ENCODE data around the gene RXFP1.

RXFP1 gene

GRCh38 chr4:158624889-158625478 lies 103.3 kb downstream of the RXFP1 start:
- H3K36me3 ChIP-seq (replicated peaks) = no peaks in the 10 kb centered on the region
- in situ Hi-C loops (cut with HindIII; ENCODE audit: low pct_ligation_motif_present, low sequenced_read_pairs) = loop anchor here (25.0 kb wide), 1 partner anchor 363 kb away; no protein-coding TSS in a partner anchor
- DNase-seq = no peak
- H3K27me3 ChIP-seq (replicated peaks) = no peaks in the 10 kb centered on the region
- no peak overlapping the region for H3K4me3 ChIP-seq (ENCODE audit: low read depth, low read length)
- TF ChIP-seq CTCF (IDR thresholded peaks at IDR 0.05; ENCODE audit: low read depth, low read length, missing control alignments) = peak; percentile 67
- H3K27ac ChIP-seq = no peak overlapping the region

GRCh38 chr4:158625544-158625943 lies 103.9 kb downstream of the RXFP1 start:
- no peak for TF ChIP-seq CTCF (IDR thresholded peaks at IDR 0.05; ENCODE audit: low read depth, low read length, missing control alignments)
- Histone ChIP-seq H3K4me3 (ENCODE audit: low read depth, low read length) (no peak overlapping the region), H3K27me3 (replicated peaks) (no peaks in the 10 kb centered on the region), H3K27ac (no peak overlapping the region), H3K36me3 (replicated peaks) (no peaks in the 10 kb centered on the region)
- in situ Hi-C loops (cut with HindIII; ENCODE audit: low pct_ligation_motif_present, low sequenced_read_pairs) = no loop called here
- DNase-seq = no peak

- in situ Hi-C loops (cut with HindIII; ENCODE audit: low pct_ligation_motif_present, low sequenced_read_pairs) = no loop called here
- no peak for TF ChIP-seq CTCF (IDR thresholded peaks at IDR 0.05; ENCODE audit: low read depth, low read length, missing control alignments)
- Histone ChIP-seq H3K4me3 (ENCODE audit: low read depth, low read length) (no peak overlapping the region), H3K27me3 (replicated peaks) (no peaks in the 10 kb centered on the region), H3K27ac (no peak overlapping the region), H3K36me3 (replicated peaks) (no peaks in the 10 kb centered on the region)
- DNase-seq = peak; percentile 76
These were observed 109.2 kb downstream of the RXFP1 start for GRCh38 chr4:158630893-158631292.

GRCh38 chr4:158636619-158637018 lies 114.9 kb downstream of the RXFP1 start:
- no peak overlapping the region for H3K4me3 ChIP-seq (ENCODE audit: low read depth, low read length)
- TF ChIP-seq CTCF (IDR thresholded peaks at IDR 0.05; ENCODE audit: low read depth, low read length, missing control alignments) = no peak
- no peaks in the 10 kb centered on the region for H3K27me3 ChIP-seq (replicated peaks)
- H3K27ac ChIP-seq = no peak overlapping the region
- no peak for DNase-seq
- H3K36me3 ChIP-seq (replicated peaks) = no peaks in the 10 kb centered on the region
- in situ Hi-C loops (cut with HindIII; ENCODE audit: low pct_ligation_motif_present, low sequenced_read_pairs) = no loop called here

GRCh38 chr4:158644356-158644755 lies 122.7 kb downstream of the RXFP1 start:
- H3K4me3 ChIP-seq (ENCODE audit: low read depth, low read length) = no peak overlapping the region
- DNase-seq = no peak
- H3K27me3 ChIP-seq (replicated peaks) = no peaks in the 10 kb centered on the region
- in situ Hi-C loops (cut with HindIII; ENCODE audit: low pct_ligation_motif_present, low sequenced_read_pairs) = no loop called here
- no peaks in the 10 kb centered on the region for H3K36me3 ChIP-seq (replicated peaks)
- TF ChIP-seq CTCF (IDR thresholded peaks at IDR 0.05; ENCODE audit: low read depth, low read length, missing control alignments) = no peak
- no peak overlapping the region for H3K27ac ChIP-seq

GRCh38 chr4:158644760-158645159 lies 123.1 kb downstream of the RXFP1 start:
- H3K4me3 ChIP-seq (ENCODE audit: low read depth, low read length) = no peak overlapping the region
- no peaks in the 10 kb centered on the region for H3K27me3 ChIP-seq (replicated peaks)
- in situ Hi-C loops (cut with HindIII; ENCODE audit: low pct_ligation_motif_present, low sequenced_read_pairs) = no loop called here
- TF ChIP-seq CTCF (IDR thresholded peaks at IDR 0.05; ENCODE audit: low read depth, low read length, missing control alignments) = no peak
- no peak overlapping the region for H3K27ac ChIP-seq
- no peaks in the 10 kb centered on the region for H3K36me3 ChIP-seq (replicated peaks)
- DNase-seq = no peak

Data from brain microvascular endothelial cell (primary cell).